HUDEP-2 (cell line): ENCODE data around the gene CELSR1.

ENCODE experiments used
- DNase-seq, 76 experiments: peaks; one replicate each; lab custom pipeline; 2025; ENCODE audit not compliant: unreplicated experiment in 76 of 76; lab: John Stamatoyannopoulos, UW

CELSR1 gene

GRCh38 chr22:46537225-46537945, at the start of gene CELSR1:
Gene CELSR1 (minus strand): TSS chr22:46537620. CDS start chr22:46537170, 450 bp downstream.
- peak in 3 of 76 experiments; percentile 8 to 12 (median 9) for DNase-seq

- no peak for DNase-seq
These were observed 49.6 kb upstream of the CELSR1 start for GRCh38 chr22:46587061-46587460.

GRCh38 chr22:46586531-46587011, 49.2 kb upstream of the CELSR1 start:
- DNase-seq, result no peak

- DNase-seq, result no peak
These were observed 48.7 kb upstream of the CELSR1 start for GRCh38 chr22:46586123-46586519.

DNA sequence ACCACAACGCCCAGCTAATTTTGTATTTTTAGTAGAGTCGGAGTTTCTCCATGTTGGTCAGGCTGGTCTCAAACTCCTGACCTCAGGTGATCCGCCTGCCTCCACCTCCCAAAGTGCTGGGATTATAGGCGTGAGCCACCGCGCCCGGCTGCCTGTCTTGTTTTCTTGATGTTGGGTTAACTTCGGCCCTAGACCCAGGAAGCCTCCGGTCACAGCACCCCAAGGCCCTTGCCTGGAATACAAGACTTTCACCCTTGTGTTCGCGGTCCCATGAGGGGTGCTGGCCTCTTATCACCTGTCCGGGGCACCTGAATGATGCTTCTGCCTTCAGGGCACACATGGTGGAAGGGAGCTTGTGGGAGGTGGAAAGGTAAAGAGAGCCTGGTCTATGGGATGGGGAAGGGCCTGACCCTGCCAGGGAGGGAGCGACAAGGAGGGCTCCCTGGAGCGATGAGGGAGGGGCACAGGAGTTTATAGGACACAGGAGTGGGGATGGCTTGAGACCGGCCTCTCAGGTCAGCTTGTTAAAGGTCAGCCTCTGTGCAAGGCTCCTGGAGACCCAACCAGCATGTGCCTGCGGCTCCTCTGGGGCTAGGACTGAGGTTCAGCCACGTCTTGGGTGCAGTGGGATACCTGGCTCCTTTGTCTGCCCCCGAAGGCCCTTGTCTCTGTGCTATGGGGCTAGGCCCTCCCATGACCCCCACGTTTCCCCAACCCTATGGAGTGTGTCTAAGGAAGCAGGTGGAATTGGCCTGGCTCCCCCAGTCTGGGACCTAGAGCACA, 48.1 kb upstream of the CELSR1 start:
- DNase-seq, result no peak

GRCh38 chr22:46584081-46584921, 46.9 kb upstream of the CELSR1 start:
- no peak for DNase-seq

DNA sequence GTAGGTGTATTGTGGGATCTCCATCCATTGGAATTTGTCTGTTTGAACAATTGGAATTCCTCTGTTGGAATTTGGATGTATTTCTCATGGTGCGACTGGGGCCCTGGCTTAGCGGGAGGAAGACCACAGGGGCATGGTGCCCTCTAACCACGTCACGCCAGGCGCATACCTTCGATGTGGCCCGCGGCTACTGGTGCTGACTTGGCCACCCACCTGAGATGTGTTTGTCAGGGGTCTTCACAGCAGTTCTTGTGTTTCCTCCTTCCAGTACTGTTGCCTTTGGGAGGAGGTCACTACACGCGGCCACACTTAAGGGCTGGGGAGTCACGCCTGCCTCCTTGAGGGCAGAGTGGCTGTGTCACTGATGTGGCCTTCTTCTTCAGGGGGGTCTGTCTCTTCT, 46.2 kb upstream of the CELSR1 start:
- no peak for DNase-seq

DNA sequence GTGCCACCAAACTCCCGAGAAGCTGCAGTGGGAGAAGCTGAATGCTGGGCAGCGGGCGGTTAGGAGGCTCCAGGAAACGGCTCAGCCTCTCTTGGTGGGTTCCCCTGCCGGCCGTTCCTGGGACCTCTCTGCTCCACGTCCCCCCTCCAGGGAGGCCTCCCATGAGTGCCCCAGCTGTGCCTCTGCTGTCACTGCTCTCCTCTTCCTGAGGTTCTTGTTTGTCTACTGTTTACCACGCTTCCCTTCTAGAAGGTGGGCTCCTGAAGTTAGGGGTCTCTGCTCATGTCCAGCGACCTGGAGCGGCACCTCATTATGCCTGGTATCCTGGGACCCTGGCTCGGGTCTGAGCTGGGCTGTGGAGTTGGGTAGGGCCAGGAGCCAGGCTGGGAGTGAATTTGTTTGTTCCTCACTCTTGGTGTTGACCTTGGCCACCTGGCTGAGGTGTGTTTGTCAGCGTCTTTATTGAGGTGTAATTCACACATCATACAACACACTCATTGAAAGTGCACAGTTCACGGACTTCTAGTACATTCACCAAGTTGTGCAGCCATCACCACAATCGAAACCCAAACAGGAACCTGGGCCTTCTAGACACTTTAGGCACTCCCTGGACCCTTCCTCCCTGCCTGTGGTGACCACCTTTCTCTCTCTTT, 45.0 kb upstream of the CELSR1 start:
- no peak for DNase-seq

DNA sequence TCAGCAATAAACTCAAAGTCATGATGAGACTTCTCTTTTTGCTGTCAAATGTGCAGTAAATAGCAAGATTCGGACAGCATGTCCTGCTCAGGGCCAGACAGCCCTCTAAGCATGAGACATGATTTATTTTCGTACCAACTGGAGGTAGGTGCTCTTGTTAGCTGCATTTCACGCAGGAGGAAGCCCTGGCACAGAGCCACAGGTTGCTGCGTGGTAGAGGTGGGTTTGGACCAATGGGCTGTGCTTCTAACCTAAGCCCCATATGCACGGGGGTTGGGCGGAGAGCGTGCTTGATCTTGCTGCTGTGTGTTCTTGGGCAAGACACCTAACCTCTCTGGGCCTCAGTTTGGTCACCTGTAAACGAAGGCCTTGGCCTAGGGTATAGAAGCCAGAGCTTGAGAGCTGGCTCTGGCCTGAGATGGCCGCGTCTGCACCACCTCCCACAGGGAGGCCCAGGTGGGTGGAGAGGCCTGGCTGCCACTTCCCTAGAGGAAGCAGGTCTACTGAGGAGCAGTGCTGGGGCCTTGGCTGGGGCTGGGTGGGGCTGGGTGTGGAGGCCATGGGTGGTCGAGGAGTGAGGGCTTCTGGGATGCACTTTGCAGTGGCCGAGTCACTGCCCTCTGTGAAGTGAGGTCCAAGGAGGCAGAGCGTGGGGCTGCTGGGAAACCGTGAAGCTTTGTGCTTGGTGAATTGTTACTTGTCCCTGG, 44.3 kb upstream of the CELSR1 start:
- peak in 1 of 76 experiments; percentile 15 for DNase-seq

DNA sequence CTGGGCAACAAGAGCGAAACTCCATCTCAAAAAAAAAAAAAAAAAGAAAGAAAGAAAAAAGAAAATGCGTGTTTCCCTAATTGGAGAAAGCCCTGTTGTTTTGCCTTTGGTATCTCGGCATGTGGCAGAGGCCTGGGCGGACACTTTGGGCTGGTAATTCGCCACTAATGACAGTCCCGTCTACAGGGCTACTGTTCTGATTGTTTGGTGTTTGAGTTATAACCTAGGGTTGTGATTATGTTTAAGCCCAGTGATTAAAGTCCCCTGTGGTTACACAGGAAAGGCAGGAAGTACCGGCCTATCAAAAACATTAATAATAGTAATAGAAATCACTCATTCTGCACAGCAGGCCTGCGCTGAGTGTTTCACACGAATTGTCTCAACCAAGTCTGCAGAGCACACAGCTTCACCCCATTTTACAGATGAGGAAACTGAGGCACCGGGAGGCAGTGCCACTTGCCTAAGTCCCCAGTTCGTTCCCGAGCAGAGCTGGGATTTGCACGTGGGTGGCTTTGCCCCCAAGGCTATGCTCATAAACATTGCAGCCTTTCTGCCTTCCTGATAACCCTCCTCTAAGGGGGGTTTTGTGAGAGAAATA, 43.6 kb upstream of the CELSR1 start:
- DNase-seq, result no peak

- DNase-seq, result peak in 17 of 76 experiments; percentile 14 to 40 (median 28)
These were observed 42.5 kb upstream of the CELSR1 start for GRCh38 chr22:46579751-46580449.

DNA sequence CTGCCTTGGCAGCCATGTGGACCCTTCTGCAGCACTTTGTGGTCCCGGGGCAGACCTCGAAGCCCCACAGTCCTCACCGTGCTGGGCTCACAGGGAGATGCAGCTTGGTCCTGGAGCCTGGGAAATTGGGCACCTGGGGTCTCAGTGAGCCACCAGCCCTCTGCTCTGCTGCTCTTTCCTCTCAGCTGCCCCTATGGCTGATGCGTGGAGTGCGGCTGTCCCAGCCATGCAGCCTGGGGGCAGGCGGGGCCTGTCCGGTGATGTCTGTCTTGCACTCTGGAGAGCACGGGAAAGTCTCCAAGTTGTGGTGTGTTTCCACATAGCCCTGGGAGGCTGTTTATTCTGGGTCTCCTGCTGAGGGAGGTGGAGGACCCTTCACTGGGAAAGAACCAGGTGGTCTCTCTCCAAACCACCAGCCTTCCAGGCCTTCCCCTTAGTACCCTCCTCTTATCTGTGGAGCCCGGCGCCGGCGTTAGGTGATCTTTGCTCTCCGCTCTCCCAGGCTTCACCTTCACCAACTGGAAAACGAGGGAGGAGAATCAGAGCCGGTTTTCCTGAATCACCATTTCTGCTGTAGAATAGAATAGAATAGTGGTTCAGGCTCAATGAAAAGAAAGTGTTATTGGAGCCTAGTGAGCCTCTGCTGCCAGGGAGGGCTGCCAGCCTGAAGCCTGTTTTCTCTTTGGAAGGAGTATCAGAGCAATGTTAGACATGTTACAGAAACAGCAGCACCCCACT, 41.6 kb upstream of the CELSR1 start:
- peak in 34 of 76 experiments; percentile 15 to 64 (median 40) for DNase-seq

- DNase-seq, result peak in 7 of 76 experiments; percentile 14 to 53 (median 32)
These were observed 40.9 kb upstream of the CELSR1 start for GRCh38 chr22:46578251-46578823.

GRCh38 chr22:46577368-46578249, 40.2 kb upstream of the CELSR1 start:
- DNase-seq, result peak in 4 of 76 experiments; percentile 23 to 38 (median 28)

- peak in 18 of 76 experiments; percentile 14 to 56 (median 26) for DNase-seq
These were observed 39.3 kb upstream of the CELSR1 start for GRCh38 chr22:46576556-46577367.
